Measurements from ENCODE around the gene METTL16.

- TF ChIP-seq CTCF (optimal IDR thresholded peaks at IDR 0.05 in 1 of 3, IDR thresholded peaks at IDR 0.05 in 1 of 3, conservative IDR thresholded peaks at IDR 0.05 in 1 of 3; ENCODE audit: extremely low read depth in 1 of 3, insufficient read depth in 2 of 3, low read length in 3 of 3) = no peak
- no peak for TF ChIP-seq EZH2 (IDR thresholded peaks at IDR 0.05; ENCODE audit: low read length)
Observed at GRCh38 chr17:2386400-2387085, 125.1 kb downstream of the METTL16 start.
